Vagina (tissue), 2 donors: Measurements from ENCODE around the gene TBC1D17. TPM values are rescaled to one million over a fixed set of nuclear protein-coding genes. Genes with fewer than 3 reads are reported as not detected.

Experiments
- DNase-seq, 2 donors: peaks; one replicate each; pipeline ENCODE4 v3.0.0-alpha.2; 2017; ENCODE audit errors: extremely low spot score in 2 of 2
- H3K27ac ChIP-seq: fragments of 200-600 bp; sonication (generic); one replicate; pipeline ENCODE4 v1.5.1; 2019
- H3K27me3 ChIP-seq: fragments of 200-600 bp; sonication (generic); one replicate; pipeline ENCODE4 v1.5.1; 2019
- H3K36me3 ChIP-seq, 2 donors: fragments of 200-600 bp; sonication (generic); one replicate each; pipeline ENCODE4 v1.5.1; 2017 to 2019
- H3K4me1 ChIP-seq: fragments of 200-600 bp; sonication (generic); one replicate; pipeline ENCODE4 v1.5.1; 2019
- H3K4me3 ChIP-seq, 2 donors: fragments of 200-600 bp; sonication (generic); 1 replicate in 1 of 2; 2 replicates in 1 of 2; pipeline ENCODE4 v1.5.1; 2016 to 2019
- H3K9me3 ChIP-seq: fragments of 200-600 bp; sonication (generic); one replicate; pipeline ENCODE4 v1.5.1; 2019
- POLR2A ChIP-seq, 2 donors: fragments of 450-650 bp; IDR thresholded peaks; one replicate each; pipeline ENCODE4 v1.6.1; 2017; ENCODE audit warnings: antibody characterized with exemption in 2 of 2, mild to moderate bottlenecking in 2 of 2, moderate library complexity in 2 of 2
- POLR2AphosphoS5 ChIP-seq, 2 donors: sonication (generic); formaldehyde crosslinking; IDR thresholded peaks; one replicate each; pipeline ENCODE4 v1.9.0; 2017; ENCODE audit warnings: antibody characterized with exemption in 2 of 2, mild to moderate bottlenecking in 2 of 2, low read depth in 1 of 2; ENCODE audit not compliant: insufficient read depth in 1 of 2
- intact Hi-C: fragments of 100-400 bp; cut with DNase I; formaldehyde crosslinking; loops from one replicate; pipeline ENCODE4 v1.15.1; 2023
- total RNA-seq: library from RNA; depleted of rRNA; stranded (reverse); fragments of >200 nt; gene quantifications from one replicate; pipeline ENCODE4 v1.2.3, GENCODE V29; 2016
- TF ChIP-seq, protein P1 (sequence below), 3 experiments: fragments of 450-650 bp in 2 of 3; fragments of 200-600 bp in 1 of 3; sonication (generic) in 1 of 3; IDR thresholded peaks; one replicate each; pipeline ENCODE4 v1.5.1; 2017 to 2019; ENCODE audit warnings: antibody characterized with exemption in 3 of 3, mild to moderate bottlenecking in 2 of 3, moderate library complexity in 2 of 3

TBC1D17 gene
- total RNA-seq, 1 donor from 2014 or later: 34.9 TPM

DNA sequence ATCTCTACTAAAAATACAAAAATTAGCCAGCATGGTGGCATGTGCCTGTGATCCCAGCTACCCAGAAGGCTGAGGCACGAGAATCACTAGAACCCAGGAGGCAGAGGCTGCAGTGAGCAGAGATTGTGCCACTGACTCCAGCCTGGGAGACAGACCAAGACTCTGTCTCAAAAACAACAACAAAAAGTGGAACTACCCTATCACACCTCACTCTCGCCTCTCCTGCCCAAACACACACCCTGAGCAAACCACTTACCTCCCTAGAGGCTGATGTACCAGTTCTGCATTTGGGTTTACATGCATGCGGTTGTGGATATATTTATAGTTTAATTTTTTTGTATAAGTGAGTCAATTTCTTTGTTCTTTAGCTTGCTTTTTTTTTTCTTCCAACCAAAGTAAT lies 34.2 kb upstream of the TBC1D17 start:
- intact Hi-C loops: loop anchor here (10.0 kb wide), 1 partner anchor 68 kb away; no protein-coding TSS in a partner anchor
- no peaks in the 10 kb centered on the region for H3K27me3 ChIP-seq
- TF ChIP-seq, protein P1, sequence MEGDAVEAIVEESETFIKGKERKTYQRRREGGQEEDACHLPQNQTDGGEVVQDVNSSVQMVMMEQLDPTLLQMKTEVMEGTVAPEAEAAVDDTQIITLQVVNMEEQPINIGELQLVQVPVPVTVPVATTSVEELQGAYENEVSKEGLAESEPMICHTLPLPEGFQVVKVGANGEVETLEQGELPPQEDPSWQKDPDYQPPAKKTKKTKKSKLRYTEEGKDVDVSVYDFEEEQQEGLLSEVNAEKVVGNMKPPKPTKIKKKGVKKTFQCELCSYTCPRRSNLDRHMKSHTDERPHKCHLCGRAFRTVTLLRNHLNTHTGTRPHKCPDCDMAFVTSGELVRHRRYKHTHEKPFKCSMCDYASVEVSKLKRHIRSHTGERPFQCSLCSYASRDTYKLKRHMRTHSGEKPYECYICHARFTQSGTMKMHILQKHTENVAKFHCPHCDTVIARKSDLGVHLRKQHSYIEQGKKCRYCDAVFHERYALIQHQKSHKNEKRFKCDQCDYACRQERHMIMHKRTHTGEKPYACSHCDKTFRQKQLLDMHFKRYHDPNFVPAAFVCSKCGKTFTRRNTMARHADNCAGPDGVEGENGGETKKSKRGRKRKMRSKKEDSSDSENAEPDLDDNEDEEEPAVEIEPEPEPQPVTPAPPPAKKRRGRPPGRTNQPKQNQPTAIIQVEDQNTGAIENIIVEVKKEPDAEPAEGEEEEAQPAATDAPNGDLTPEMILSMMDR (IDR thresholded peaks at IDR 0.05): no peak
- no peak for TF ChIP-seq POLR2A (IDR thresholded peaks at IDR 0.05)
- no peak for TF ChIP-seq POLR2AphosphoS5 (IDR thresholded peaks at IDR 0.05; ENCODE audit: insufficient read depth in 1 of 2, low read depth in 1 of 2)
- no peak overlapping the region for H3K4me3 ChIP-seq
- H3K36me3 ChIP-seq: peaks cover 0 to 7% of the 10 kb centered on the region in 2 donors
- no peak for DNase-seq
- no peaks in the 10 kb centered on the region for H3K4me1 ChIP-seq
- no peaks in the 10 kb centered on the region for H3K9me3 ChIP-seq
- H3K27ac ChIP-seq: no peak overlapping the region

DNA sequence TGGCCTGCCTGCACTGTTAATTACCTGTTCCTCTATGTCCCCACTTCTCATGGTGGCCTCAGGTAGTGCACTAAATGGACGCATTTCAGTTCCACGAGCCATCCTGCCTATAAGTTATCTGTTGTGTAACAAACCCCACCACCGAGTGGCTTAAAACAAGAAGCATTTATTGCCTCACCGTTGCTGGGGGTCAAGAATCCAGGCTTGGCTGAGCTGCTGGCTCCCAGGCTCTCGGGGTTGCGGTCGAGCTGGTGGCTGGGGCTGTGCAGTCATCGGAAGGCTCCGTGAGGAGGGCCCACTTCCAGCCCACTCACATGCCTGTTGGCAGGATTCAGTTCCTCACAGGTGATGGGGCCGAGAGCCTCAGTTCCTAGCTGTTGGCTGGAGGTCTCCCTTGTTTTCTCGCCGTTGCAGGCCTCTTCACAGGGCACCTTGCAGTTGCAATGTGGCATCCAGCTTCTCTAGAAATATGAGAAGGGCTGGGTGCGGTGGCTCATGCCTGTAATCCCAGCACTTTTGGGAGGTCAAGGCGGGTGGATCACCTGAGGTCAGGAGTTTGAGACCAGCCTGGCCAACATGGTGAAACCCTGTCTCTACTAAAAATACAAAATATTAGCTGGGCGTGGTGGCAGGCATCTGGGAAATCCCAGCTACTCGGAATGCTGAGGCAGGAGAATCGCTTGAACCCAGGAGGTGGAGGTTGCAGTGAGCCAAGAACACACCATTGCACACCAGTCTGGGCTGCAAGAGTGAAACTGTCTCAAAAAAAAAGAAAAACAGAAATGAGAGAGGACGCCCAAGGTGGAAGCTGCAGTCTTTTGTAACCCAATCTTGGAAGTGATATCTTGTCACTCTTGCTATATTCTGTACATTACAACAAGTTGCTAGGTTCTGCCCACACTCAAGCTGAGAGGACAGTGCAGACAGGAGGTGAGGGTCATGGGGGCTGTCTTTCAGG lies 33.1 kb upstream of the TBC1D17 start:
- DNase-seq: no peak
- Histone ChIP-seq H3K4me3 (no peak overlapping the region), H3K4me1 (no peaks in the 10 kb centered on the region), H3K36me3 (no peaks in the 10 kb centered on the region), H3K27ac (no peak overlapping the region), H3K27me3 (no peaks in the 10 kb centered on the region), H3K9me3 (no peaks in the 10 kb centered on the region)
- TF ChIP-seq POLR2A (IDR thresholded peaks at IDR 0.05): no peak
- TF ChIP-seq, protein P1 (IDR thresholded peaks at IDR 0.05): no peak
- TF ChIP-seq POLR2AphosphoS5 (IDR thresholded peaks at IDR 0.05; ENCODE audit: insufficient read depth in 1 of 2, low read depth in 1 of 2): no peak
- intact Hi-C loops: loop anchor here (10.0 kb wide), 1 partner anchor 70 kb away; no protein-coding TSS in a partner anchor

DNA sequence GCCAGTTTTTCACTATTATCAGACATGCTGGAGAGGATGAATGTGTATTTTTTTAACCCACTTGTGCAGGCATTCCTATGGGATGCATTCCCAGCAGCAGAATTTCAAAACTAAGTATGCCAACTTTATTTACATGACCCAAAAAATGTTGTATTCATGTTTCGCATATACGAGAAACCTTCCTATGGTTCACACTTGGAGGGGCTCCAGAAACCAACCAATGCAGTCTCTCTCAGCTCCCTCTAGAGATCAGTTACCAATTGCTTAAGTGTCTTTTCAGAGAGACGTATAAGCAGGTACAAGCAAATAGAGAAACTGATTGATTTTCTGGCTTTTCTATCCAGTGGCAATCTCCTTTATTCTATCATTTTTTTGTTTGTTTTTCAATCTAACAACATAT lies 32.1 kb upstream of the TBC1D17 start:
- intact Hi-C loops: loop anchor here (10.0 kb wide), 1 partner anchor 71 kb away; no protein-coding TSS in a partner anchor
- no peak for DNase-seq

DNA sequence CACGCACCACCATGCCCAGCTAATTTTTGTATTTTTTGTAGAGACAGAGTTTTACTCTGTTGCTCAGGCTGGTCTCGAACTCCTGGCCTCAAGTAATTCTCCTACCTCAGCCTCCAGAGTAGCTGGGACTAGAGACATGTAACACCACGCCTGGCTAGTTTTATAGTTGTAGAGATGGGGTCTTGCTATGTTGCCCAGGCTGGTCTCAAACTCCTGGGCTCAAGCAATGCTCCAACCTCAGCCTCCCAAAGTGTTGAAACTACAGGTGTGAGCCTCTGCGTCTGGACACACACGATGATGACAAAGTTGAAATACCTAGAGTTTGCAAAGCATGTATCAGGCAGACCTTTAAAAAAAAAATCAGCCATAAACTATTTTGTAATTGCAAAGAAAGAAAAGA lies 31.1 kb upstream of the TBC1D17 start:
- no peak for DNase-seq
- Histone ChIP-seq H3K36me3 (no peaks in the 10 kb centered on the region), H3K27ac (no peak overlapping the region), H3K4me3 (no peak overlapping the region), H3K4me1 (peaks cover 5% of the 10 kb centered on the region), H3K27me3 (no peaks in the 10 kb centered on the region), H3K9me3 (no peaks in the 10 kb centered on the region)
- intact Hi-C loops: loop anchor here (10.0 kb wide), 1 partner anchor 72 kb away; no protein-coding TSS in a partner anchor
- TF ChIP-seq POLR2AphosphoS5 (IDR thresholded peaks at IDR 0.05; ENCODE audit: insufficient read depth in 1 of 2, low read depth in 1 of 2) (no peak), POLR2A (IDR thresholded peaks at IDR 0.05) (no peak)
- TF ChIP-seq, protein P1 (IDR thresholded peaks at IDR 0.05): no peak

More for the DNA sequence above, 32.1 kb upstream of the TBC1D17 start:
- no peak overlapping the region for H3K4me3 ChIP-seq
- H3K4me1 ChIP-seq: peaks cover 5% of the 10 kb centered on the region
- TF ChIP-seq, protein P1 (IDR thresholded peaks at IDR 0.05): no peak
- TF ChIP-seq POLR2AphosphoS5 (IDR thresholded peaks at IDR 0.05; ENCODE audit: insufficient read depth in 1 of 2, low read depth in 1 of 2) (no peak), POLR2A (IDR thresholded peaks at IDR 0.05) (no peak)
- no peaks in the 10 kb centered on the region for H3K27me3 ChIP-seq
- H3K36me3 ChIP-seq: no peaks in the 10 kb centered on the region
- H3K27ac ChIP-seq: no peak overlapping the region
- H3K9me3 ChIP-seq: no peaks in the 10 kb centered on the region
